Measurements from ENCODE around the gene IL1R2. TPM values are rescaled to one million over a fixed set of nuclear protein-coding genes. Genes with fewer than 3 reads are reported as not detected.

Gene IL1R2
- total and polyA plus RNA-seq, 3 donors from 2014 or later, result 2.2 to 3.7 (median 2.7) TPM

GRCh38 chr2:102037681-102038080 is 45.9 kb downstream of the IL1R2 start:
- no peak for TF ChIP-seq CTCF (IDR thresholded peaks at IDR 0.05)
- no peak for TF ChIP-seq POLR2A (IDR thresholded peaks at IDR 0.05)
- Histone ChIP-seq H3K4me3 (no peak overlapping the region), H3K36me3 (ENCODE audit: low read depth, missing control alignments) (no peaks in the 10 kb centered on the region), H3K4me1 (peaks cover 33% of the 10 kb centered on the region), H3K27me3 (no peaks in the 10 kb centered on the region), H3K9me3 (no peaks in the 10 kb centered on the region), H3K27ac (peak overlapping the region in 1 of 2 donors; percentile 36)
- peak; percentile 42 for DNase-seq
- 49% methylated on average over 8 of the region's 8 CpGs for WGBS, 2 donors
- intact Hi-C loops (cut with DNase I; ENCODE audit: low total_unique reads), result no loop called here

GRCh38 chr2:102040229-102040628 is 48.5 kb downstream of the IL1R2 start:
- intact Hi-C loops (cut with DNase I; ENCODE audit: low total_unique reads), result no loop called here

GRCh38 chr2:102041351-102041750 is 49.6 kb downstream of the IL1R2 start:
- Histone ChIP-seq H3K9me3 (no peaks in the 10 kb centered on the region), H3K4me3 (no peak overlapping the region), H3K27me3 (no peaks in the 10 kb centered on the region), H3K4me1 (peaks cover 13% of the 10 kb centered on the region), H3K36me3 (ENCODE audit: low read depth, missing control alignments) (no peaks in the 10 kb centered on the region), H3K27ac (no peak overlapping the region)
- WGBS, 2 donors, result 51 to 58% methylated on average over 2 of the region's 2 CpGs
- no peak for TF ChIP-seq CTCF (IDR thresholded peaks at IDR 0.05)
- TF ChIP-seq POLR2A (IDR thresholded peaks at IDR 0.05), result no peak
- intact Hi-C loops (cut with DNase I; ENCODE audit: low total_unique reads), result no loop called here
- no peak for DNase-seq

More at GRCh38 chr2:102040229-102040628, 48.5 kb downstream of the IL1R2 start:
- no peak for DNase-seq
- H3K27ac ChIP-seq, result no peak overlapping the region
- no peak overlapping the region for H3K4me3 ChIP-seq
- TF ChIP-seq POLR2A (IDR thresholded peaks at IDR 0.05) (no peak), CTCF (IDR thresholded peaks at IDR 0.05) (no peak)
- H3K9me3 ChIP-seq, result no peaks in the 10 kb centered on the region
- H3K36me3 ChIP-seq (ENCODE audit: low read depth, missing control alignments), result no peaks in the 10 kb centered on the region
- no peaks in the 10 kb centered on the region for H3K27me3 ChIP-seq
- WGBS, 2 donors, result 92 to 93% methylated on average over 3 of the region's 3 CpGs
- peaks cover 13% of the 10 kb centered on the region for H3K4me1 ChIP-seq

GRCh38 chr2:102042196-102043081 is 50.7 kb downstream of the IL1R2 start:
- H3K27ac ChIP-seq, result no peak overlapping the region
- no peaks in the 10 kb centered on the region for H3K9me3 ChIP-seq
- 95 to 96% methylated on average over 4 of the region's 4 CpGs for WGBS, 2 donors
- TF ChIP-seq POLR2A (IDR thresholded peaks at IDR 0.05) (no peak), CTCF (IDR thresholded peaks at IDR 0.05) (no peak)
- H3K4me3 ChIP-seq, result no peak overlapping the region
- H3K4me1 ChIP-seq, result peaks cover 7% of the 10 kb centered on the region
- no peaks in the 10 kb centered on the region for H3K36me3 ChIP-seq (ENCODE audit: low read depth, missing control alignments)
- no peaks in the 10 kb centered on the region for H3K27me3 ChIP-seq
- no peak for DNase-seq
- intact Hi-C loops (cut with DNase I; ENCODE audit: low total_unique reads), result no loop called here

All from testis (tissue), 3 donors.